ENCODE results near the gene MAS1.

DNA sequence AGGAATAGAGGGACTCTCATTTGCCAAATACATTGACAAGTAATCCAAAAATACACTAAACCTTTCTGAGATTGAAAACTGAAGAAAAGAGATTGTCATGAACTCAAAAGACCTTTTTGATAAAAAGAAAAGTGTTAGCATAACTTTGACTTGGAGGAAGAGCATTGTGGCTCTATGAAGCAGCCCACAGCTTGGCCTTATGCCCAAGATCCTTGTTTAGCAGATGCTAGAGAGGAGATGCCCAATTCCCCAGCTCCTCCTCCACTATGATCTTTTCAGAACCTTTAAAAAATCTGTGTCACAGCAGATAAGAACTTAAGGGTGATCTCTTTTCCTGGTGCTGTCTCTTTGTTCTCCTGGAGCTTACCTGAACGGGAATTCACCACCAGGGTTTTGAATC, 42.3 kb downstream of the MAS1 start:
- no peak for TF ChIP-seq POLR2A (IDR thresholded peaks at IDR 0.05)
- TF ChIP-seq, protein P1, sequence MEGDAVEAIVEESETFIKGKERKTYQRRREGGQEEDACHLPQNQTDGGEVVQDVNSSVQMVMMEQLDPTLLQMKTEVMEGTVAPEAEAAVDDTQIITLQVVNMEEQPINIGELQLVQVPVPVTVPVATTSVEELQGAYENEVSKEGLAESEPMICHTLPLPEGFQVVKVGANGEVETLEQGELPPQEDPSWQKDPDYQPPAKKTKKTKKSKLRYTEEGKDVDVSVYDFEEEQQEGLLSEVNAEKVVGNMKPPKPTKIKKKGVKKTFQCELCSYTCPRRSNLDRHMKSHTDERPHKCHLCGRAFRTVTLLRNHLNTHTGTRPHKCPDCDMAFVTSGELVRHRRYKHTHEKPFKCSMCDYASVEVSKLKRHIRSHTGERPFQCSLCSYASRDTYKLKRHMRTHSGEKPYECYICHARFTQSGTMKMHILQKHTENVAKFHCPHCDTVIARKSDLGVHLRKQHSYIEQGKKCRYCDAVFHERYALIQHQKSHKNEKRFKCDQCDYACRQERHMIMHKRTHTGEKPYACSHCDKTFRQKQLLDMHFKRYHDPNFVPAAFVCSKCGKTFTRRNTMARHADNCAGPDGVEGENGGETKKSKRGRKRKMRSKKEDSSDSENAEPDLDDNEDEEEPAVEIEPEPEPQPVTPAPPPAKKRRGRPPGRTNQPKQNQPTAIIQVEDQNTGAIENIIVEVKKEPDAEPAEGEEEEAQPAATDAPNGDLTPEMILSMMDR (IDR thresholded peaks at IDR 0.05): no peak
